HG02588 (cell line): Measurements from ENCODE around the gene CNTNAP5.

Source experiments
- ATAC-seq: cut with Tn5 transposase; IDR thresholded peaks from one replicate; pipeline ENCODE4 v1.9.1; 2021; ENCODE audit warnings: mild to moderate bottlenecking, moderate library complexity; ENCODE audit not compliant: unreplicated experiment

The CNTNAP5 gene

GRCh38 chr2:124664363-124664762 lies 639.3 kb downstream of the CNTNAP5 start:
- ATAC-seq = no peak

GRCh38 chr2:124666976-124667375 lies 641.9 kb downstream of the CNTNAP5 start:
- ATAC-seq = no peak

DNA sequence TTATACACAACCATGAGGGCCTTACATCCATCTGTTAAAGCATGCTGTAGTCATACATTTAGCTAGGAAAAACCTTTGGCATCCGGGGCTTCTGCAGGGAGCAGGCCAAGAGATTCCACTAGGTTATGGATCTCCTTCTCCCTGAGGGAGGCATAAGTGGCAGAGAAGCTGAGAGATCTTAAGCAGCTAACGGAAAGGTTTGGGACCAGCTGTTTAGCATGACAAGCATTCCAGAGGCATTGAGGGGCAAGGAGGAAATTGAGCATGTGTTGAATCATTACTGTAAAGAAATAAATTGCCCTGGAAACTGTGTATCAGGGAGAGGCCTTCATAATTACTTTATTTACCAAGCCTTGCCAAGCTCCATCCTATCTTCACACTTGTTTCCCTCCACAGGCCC lies 643.1 kb downstream of the CNTNAP5 start:
- ATAC-seq = no peak

- ATAC-seq = no peak
Observed at GRCh38 chr2:124670187-124670586, 645.1 kb downstream of the CNTNAP5 start.

DNA sequence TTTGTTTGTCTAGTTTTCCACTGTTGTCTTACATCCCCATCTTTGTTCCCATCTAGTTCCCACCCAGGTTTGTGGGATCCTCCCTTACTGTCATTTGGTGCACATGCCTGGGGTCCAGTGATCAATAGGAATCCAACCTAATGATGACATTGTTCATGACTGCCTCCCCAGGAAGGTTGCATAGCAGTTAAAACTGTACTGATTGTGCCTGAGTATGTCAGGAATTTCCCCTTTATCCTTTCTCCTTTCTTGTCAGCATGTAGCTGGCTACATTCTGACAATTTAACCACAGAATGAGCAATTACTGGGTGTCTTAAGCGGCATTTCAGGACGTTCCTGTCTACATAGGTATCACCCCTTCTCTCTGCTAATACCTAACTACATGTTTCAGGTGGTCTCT lies 653.0 kb downstream of the CNTNAP5 start:
- no peak for ATAC-seq

DNA sequence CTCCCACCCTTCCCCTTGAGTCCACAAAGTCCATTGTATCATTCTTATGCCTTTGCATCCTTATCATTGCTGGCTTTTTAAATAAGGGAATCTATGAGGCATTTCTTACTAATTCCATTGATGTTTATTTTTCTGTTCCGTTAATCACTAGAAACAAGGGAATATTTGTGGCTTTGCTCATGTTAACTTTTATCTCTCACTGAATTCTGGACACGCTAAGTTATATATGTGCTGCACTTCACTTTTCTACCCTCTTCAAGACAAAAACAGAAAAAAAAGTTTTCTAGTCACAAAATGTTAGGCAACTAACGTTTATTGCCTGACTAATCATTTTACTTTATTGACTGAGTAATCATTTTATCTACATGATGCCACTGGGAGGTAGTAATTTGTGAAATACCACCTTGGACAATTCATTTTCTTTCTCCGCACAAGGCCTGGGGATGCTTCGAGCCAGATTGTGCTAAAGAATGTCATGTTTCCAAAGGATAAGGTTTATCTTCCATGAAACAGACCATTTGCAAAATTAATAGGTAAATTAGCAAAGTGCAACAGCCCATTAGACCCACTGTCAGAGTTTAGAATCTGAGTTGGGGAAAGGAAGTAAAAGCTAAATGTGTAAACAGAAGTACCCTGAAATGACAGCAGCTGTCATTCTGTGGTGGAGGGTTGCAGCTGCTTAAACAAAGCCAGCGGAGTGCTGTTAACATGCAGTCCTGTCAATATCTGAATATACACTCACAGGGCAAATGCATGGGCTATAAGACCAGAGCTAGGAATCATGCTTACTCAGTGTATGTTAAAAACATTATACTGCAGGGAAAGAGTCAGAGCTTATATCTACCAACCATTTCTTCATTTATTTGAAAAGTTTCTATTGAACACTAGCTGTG lies 658.7 kb downstream of the CNTNAP5 start:
- ATAC-seq = no peak

DNA sequence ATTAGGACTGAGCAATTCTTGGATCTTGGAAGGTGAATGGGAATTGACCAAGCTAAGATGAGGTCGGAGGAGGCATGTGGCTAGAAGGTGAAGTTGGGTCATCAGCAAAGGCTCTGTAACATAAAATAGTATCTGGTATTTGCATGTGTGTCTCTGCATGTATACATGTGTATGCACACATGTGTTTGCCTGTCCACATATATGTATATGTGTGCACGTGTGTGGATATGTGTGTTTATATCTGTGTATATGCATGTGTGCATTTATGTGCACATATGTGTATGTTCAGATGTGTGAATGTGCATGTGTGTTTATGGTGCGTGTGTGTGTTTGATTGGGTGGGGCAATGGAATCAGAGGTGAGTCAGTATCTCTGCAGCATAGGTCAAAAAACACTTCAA lies 664.3 kb downstream of the CNTNAP5 start:
- no peak for ATAC-seq

GRCh38 chr2:124692216-124692615 lies 667.1 kb downstream of the CNTNAP5 start:
- ATAC-seq = no peak

DNA sequence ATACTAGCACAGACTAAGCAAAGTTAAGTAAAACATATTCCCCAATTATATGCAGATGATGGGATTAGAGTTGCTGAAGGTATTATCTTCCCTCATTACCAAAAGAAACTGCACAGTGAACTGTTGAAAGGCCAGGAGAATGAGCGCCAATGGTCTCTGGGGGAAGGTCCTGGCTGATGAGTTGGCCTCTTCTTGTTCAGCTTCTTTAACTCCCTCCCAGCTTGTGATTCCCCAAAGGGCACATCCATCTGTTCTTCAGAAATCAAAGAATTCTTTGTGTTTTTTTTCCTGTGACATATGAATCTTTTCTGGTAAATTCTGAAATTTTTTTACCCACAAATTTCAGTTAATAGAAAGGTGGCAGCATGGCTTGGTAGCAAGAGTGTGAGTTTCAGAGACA lies 667.6 kb downstream of the CNTNAP5 start:
- ATAC-seq = no peak

DNA sequence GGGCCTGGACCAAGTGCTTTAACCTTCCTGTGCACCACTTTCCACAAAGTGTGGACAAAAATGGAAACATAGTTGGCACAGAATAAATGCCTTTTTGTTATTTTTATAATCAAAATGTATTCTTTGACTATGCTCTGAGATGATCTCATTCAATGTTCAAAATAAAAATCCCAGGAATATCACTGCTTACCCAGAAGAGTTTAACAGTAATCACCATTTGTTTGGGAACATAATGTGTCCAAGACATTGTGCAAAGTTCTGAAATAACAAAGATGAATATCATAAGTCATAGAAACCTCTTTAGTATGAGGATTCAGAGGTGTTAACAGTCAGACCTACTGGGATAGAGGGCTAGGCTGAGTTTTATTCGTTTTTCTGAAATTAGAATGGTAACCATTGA lies 668.1 kb downstream of the CNTNAP5 start:
- no peak for ATAC-seq

GRCh38 chr2:124698979-124699565 lies 674.0 kb downstream of the CNTNAP5 start:
- no peak for ATAC-seq

GRCh38 chr2:124702777-124703176 lies 677.7 kb downstream of the CNTNAP5 start:
- ATAC-seq = no peak

DNA sequence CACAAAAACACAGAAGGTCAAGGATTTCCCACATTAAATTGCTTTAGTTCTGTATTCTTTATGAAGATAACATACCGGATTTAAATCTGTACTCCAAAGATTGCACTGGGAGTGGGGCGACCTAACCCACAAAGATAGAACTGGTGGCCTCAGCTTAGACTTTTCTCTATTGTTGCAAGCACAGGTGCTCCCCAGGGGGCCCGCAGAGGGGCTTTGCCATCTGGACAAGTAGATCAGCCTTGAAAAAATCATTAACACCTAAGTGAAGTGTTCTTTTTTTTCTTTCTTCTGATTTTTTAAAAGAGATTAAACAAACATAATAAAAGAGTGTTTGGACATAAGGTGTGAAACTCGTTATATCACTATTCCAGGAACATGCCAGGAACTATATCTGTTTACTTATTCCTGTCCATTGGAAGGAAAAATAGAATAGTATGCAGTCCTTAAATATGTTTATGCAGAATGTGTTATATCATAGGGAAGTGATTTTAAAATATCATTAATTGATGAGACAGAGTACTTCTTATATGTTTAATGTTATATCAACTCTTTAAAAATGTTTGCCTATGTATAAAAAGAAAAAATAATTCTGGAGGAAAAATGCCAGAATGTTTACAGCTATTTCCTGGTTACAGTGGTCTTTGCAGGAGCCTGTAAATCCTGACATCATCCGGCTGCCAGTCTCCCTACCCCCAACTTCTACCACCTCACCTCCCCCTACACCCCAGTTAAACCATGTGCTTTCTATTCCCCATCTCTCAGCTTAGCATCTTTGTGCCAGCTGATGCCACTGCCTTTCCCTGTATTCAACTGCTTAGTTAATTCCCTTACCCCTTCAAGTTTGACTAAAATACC lies 679.2 kb downstream of the CNTNAP5 start:
- no peak for ATAC-seq

- no peak for ATAC-seq
Observed at GRCh38 chr2:124708661-124709060, 683.6 kb downstream of the CNTNAP5 start.

DNA sequence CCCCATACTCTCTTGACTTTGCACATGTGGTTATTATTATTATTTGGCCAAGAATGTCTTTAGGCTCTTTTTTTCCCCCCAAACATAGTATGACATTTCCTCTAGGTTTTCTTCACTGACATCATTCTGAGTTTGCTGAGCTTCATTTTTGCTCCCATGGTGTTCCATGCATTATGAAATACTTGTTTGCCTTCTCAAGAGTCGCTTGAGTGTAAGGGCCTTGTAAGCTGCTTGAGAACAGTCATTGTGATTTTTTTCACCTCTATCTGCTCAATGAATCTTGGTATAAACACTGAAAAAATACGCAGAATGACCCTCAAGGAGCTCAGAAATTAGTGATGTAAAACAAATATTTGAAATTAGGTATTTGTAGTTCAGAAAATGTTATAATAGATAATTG lies 688.9 kb downstream of the CNTNAP5 start:
- ATAC-seq = no peak

GRCh38 chr2:124725187-124725586 lies 700.1 kb downstream of the CNTNAP5 start:
- no peak for ATAC-seq

- no peak for ATAC-seq
Observed at GRCh38 chr2:124740636-124741035, 715.5 kb downstream of the CNTNAP5 start.

GRCh38 chr2:124753842-124754241 lies 728.8 kb downstream of the CNTNAP5 start:
- ATAC-seq = no peak

DNA sequence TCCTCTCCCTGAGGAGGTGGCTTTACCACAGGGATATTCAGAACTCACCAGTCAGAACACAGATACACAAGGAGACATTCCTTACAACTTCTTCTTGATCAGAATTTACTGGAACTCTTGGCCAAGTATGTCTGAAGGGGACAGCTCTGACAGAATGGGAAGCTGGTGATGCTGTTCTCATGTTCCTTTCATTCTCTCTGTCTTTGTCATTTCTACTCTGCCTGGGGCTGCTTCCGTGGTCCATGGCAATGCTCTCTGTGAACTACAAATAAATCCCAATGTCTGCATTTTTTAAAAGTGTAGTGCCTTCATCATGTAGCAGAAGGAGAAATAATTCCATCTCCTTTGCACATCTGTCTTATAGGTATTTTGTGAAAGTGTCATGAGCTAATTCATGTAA lies 730.3 kb downstream of the CNTNAP5 start:
- no peak for ATAC-seq

DNA sequence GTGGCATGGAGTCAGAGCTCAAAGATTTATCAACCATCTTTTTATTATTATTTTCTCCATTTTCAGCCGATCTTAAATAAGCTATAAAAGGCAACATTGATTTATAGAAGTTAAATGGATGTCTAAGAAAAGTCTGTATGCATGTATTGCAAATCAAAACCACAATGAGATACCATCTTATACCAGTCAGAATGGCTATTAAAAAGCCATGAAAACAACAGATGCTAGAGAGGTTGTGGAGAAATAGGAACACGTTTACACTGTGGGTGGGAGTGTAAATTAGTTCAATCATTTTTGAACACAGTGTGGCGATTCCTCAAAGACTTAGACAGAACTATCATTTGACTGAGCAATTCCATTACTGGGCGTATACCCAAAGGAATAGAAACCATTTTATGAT lies 731.0 kb downstream of the CNTNAP5 start:
- no peak for ATAC-seq

DNA sequence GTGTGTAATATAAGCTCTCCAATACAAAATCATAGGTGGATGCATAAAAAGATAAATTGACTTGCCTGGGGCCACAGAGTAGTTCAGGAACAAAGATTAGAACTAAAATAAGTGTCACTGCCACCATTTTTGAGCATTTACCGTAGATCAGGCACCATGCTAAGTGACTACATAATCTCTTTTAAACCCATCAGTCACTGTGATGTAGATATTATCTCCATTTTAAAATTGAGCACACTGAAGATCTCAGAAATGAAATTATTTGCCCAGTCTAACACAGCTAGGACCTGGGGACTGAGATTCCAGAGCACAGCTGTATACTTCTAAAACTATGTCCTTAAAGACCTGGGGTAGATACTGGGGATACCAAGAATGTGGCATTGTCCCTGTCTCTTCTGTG lies 737.3 kb downstream of the CNTNAP5 start:
- ATAC-seq = no peak

GRCh38 chr2:124763611-124764010 lies 738.5 kb downstream of the CNTNAP5 start:
- ATAC-seq = no peak
